Measurements from ENCODE around the gene TMEM52.

TMEM52 gene

GRCh38 chr1:1918901-1919303 lies at the start of gene TMEM52:
Gene TMEM52 (minus strand): TSS chr1:1919279. CDS start chr1:1919265, 14 bp downstream.
- no peak for DNase-seq (ENCODE audit: low read depth)
- TF ChIP-seq CTCF (conservative IDR thresholded peaks at IDR 0.05; ENCODE audit: control insufficient read depth, insufficient read depth, low read depth, low read length): no peak
- H3K4me3 ChIP-seq (ENCODE audit: control insufficient read depth, low read depth, low read length): peak within 1 kb of the TSS; percentile 30

- no peak overlapping the region for H3K4me3 ChIP-seq (ENCODE audit: control insufficient read depth, low read depth, low read length)
- no peak for TF ChIP-seq CTCF (conservative IDR thresholded peaks at IDR 0.05; ENCODE audit: control insufficient read depth, insufficient read depth, low read depth, low read length)
- DNase-seq (ENCODE audit: low read depth): no peak
These were observed 48.8 kb upstream of the TMEM52 start for GRCh38 chr1:1967879-1968278.

- DNase-seq (ENCODE audit: low read depth): no peak
- no peak for TF ChIP-seq CTCF (conservative IDR thresholded peaks at IDR 0.05; ENCODE audit: control insufficient read depth, insufficient read depth, low read depth, low read length)
- H3K4me3 ChIP-seq (ENCODE audit: control insufficient read depth, low read depth, low read length): no peak overlapping the region
These were observed 48.1 kb upstream of the TMEM52 start for GRCh38 chr1:1967151-1967550.

GRCh38 chr1:1966071-1966740 lies 47.1 kb upstream of the TMEM52 start:
- no peak for TF ChIP-seq CTCF (conservative IDR thresholded peaks at IDR 0.05; ENCODE audit: control insufficient read depth, insufficient read depth, low read depth, low read length)
- no peak for DNase-seq (ENCODE audit: low read depth)
- H3K4me3 ChIP-seq (ENCODE audit: control insufficient read depth, low read depth, low read length): no peak overlapping the region

- no peak overlapping the region for H3K4me3 ChIP-seq (ENCODE audit: control insufficient read depth, low read depth, low read length)
- TF ChIP-seq CTCF (conservative IDR thresholded peaks at IDR 0.05; ENCODE audit: control insufficient read depth, insufficient read depth, low read depth, low read length): no peak
- no peak for DNase-seq (ENCODE audit: low read depth)
These were observed 46.5 kb upstream of the TMEM52 start for GRCh38 chr1:1965546-1965945.

GRCh38 chr1:1964811-1965210 lies 45.7 kb upstream of the TMEM52 start:
- no peak for DNase-seq (ENCODE audit: low read depth)
- H3K4me3 ChIP-seq (ENCODE audit: control insufficient read depth, low read depth, low read length): no peak overlapping the region
- no peak for TF ChIP-seq CTCF (conservative IDR thresholded peaks at IDR 0.05; ENCODE audit: control insufficient read depth, insufficient read depth, low read depth, low read length)

DNA sequence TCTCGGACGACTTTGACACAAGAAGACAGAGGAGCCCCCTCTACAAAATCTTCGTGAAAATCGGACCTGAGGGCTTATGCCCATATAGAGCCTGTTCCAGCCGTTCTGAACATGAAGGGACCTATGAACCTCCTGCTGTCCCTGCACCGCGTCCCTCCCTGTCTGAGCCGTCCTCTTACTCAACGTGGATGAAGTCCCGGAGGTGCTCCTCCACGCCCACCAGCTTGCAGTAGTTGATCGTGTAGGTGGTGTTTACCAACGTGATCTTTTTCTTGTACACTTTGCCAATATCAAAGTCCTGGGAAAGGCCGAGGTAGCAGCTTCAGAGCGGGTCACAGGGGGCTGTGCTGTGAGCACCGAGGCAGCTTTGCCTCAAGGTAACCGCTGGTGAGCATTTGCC lies 44.5 kb upstream of the TMEM52 start:
- DNase-seq (ENCODE audit: low read depth): no peak
- TF ChIP-seq CTCF (conservative IDR thresholded peaks at IDR 0.05; ENCODE audit: control insufficient read depth, insufficient read depth, low read depth, low read length): no peak
- no peak overlapping the region for H3K4me3 ChIP-seq (ENCODE audit: control insufficient read depth, low read depth, low read length)

All from fibroblast of mammary gland (primary cell).